HFFc6 (cell line): ENCODE measurements around the gene SRA1. TPM values are rescaled to one million over a fixed set of nuclear protein-coding genes. Genes with fewer than 3 reads are reported as not detected.
A peak's percentile ranks its signal among the peaks of the same experiment; 100 is the strongest.

Experiments
- DNase-seq: peaks from one replicate; pipeline ENCODE4 v3.0.0-alpha.2; 2018
- H3K27ac Mint-ChIP-seq: 2 replicates; pipeline ENCODE4 v1.8.0; 2020; ENCODE audit warnings: mild to moderate bottlenecking, mixed read lengths
- H3K27me3 Mint-ChIP-seq: 2 replicates; pipeline ENCODE4 v1.8.0; 2021; ENCODE audit warnings: mild to moderate bottlenecking, moderate library complexity, mixed read lengths; ENCODE audit not compliant: insufficient read depth
- H3K36me3 Mint-ChIP-seq: 2 replicates; pipeline ENCODE4 v1.8.0; 2021; ENCODE audit warnings: low read depth, mixed read lengths
- H3K4me1 Mint-ChIP-seq: 2 replicates; pipeline ENCODE4 v1.8.0; 2020; ENCODE audit warnings: low read depth, mixed read lengths
- H3K4me3 Mint-ChIP-seq: 2 replicates; pipeline ENCODE4 v1.8.0; 2020; ENCODE audit warnings: mild to moderate bottlenecking, moderate library complexity, mixed read lengths
- H3K9me3 Mint-ChIP-seq: 2 replicates; pipeline ENCODE4 v1.8.0; 2020; ENCODE audit warnings: mild to moderate bottlenecking, mixed read lengths
- CTCF ChIP-seq: fragments of 200-600 bp; sonication (generic); IDR thresholded peaks from 2 replicates; pipeline ENCODE4 v1.5.0; 2021; ENCODE audit warnings: antibody characterized with exemption, mild to moderate bottlenecking
- total RNA-seq, 6 experiments: library from RNA; stranded (reverse); fragmentation: NEBNext Ultra II Directional; extraction: Animal tissue kit (Norgen Biotek cat#: 25700); gene quantifications; 2 replicates in 1 of 6; 3 replicates in 5 of 6; pipeline ENCODE4 v1.2.3, GENCODE V29; 2021

Gene SRA1
- total RNA-seq, 6 experiments from 2014 or later, result 50.0 to 62.3 (median 59.4) TPM

- Mint-ChIP-seq H3K36me3 (no peaks in the 10 kb centered on the region), H3K4me3 (peak overlapping the region; percentile 51), H3K27me3 (peaks cover 1% of the 10 kb centered on the region; the same call in 1 of the 2 replicates), H3K4me1 (peaks cover 21% of the 10 kb centered on the region), H3K27ac (peak overlapping the region; percentile 65), H3K9me3 (no peaks in the 10 kb centered on the region)
- DNase-seq, result no peak
- no peak for TF ChIP-seq CTCF
Observed at GRCh38 chr5:140576776-140577201, 19.5 kb upstream of the SRA1 start.

GRCh38 chr5:140575309-140575708, 18.0 kb upstream of the SRA1 start:
- no peak overlapping the region for H3K27ac Mint-ChIP-seq
- peak; percentile 40 for DNase-seq
- peak; percentile 74 for TF ChIP-seq CTCF
- H3K27me3 Mint-ChIP-seq, result no peaks in the 10 kb centered on the region
- peaks cover 21% of the 10 kb centered on the region for H3K4me1 Mint-ChIP-seq
- H3K9me3 Mint-ChIP-seq, result no peaks in the 10 kb centered on the region
- no peaks in the 10 kb centered on the region for H3K36me3 Mint-ChIP-seq
- no peak overlapping the region for H3K4me3 Mint-ChIP-seq

- Mint-ChIP-seq H3K27me3 (no peaks in the 10 kb centered on the region), H3K9me3 (no peaks in the 10 kb centered on the region), H3K4me3 (no peak overlapping the region), H3K36me3 (no peaks in the 10 kb centered on the region), H3K27ac (no peak overlapping the region), H3K4me1 (peaks cover 21% of the 10 kb centered on the region)
- no peak for DNase-seq
- TF ChIP-seq CTCF, result no peak
Observed at GRCh38 chr5:140574165-140574564, 16.9 kb upstream of the SRA1 start.

GRCh38 chr5:140573683-140574082, 16.4 kb upstream of the SRA1 start:
- no peak overlapping the region for H3K4me3 Mint-ChIP-seq
- H3K4me1 Mint-ChIP-seq, result peaks cover 21% of the 10 kb centered on the region
- H3K27me3 Mint-ChIP-seq, result no peaks in the 10 kb centered on the region
- no peaks in the 10 kb centered on the region for H3K9me3 Mint-ChIP-seq
- no peak overlapping the region for H3K27ac Mint-ChIP-seq
- peaks cover 2% of the 10 kb centered on the region; the same call in 1 of the 2 replicates for H3K36me3 Mint-ChIP-seq
- no peak for DNase-seq
- TF ChIP-seq CTCF, result no peak

- H3K36me3 Mint-ChIP-seq, result peaks cover 10% of the 10 kb centered on the region
- TF ChIP-seq CTCF, result no peak
- H3K27ac Mint-ChIP-seq, result no peak overlapping the region
- peaks cover 16% of the 10 kb centered on the region for H3K4me1 Mint-ChIP-seq
- no peaks in the 10 kb centered on the region for H3K9me3 Mint-ChIP-seq
- no peak for DNase-seq
- H3K4me3 Mint-ChIP-seq, result no peak overlapping the region
- H3K27me3 Mint-ChIP-seq, result no peaks in the 10 kb centered on the region; the same call in 1 of the 2 replicates
Observed at GRCh38 chr5:140571105-140571504, 13.8 kb upstream of the SRA1 start.

- Mint-ChIP-seq H3K36me3 (peaks cover 14% of the 10 kb centered on the region), H3K27me3 (no peaks in the 10 kb centered on the region; the same call in 1 of the 2 replicates), H3K27ac (no peak overlapping the region), H3K4me3 (no peak overlapping the region), H3K9me3 (no peaks in the 10 kb centered on the region), H3K4me1 (peaks cover 19% of the 10 kb centered on the region)
- TF ChIP-seq CTCF, result no peak
- DNase-seq, result no peak
Observed at GRCh38 chr5:140570488-140570887, 13.2 kb upstream of the SRA1 start.
